Epithelial cell of proximal tubule (primary cell): Measurements from ENCODE around the gene UNC119B. TPM values are rescaled to one million over a fixed set of nuclear protein-coding genes. Genes with fewer than 3 reads are reported as not detected.

Source experiments
- DNase-seq: peaks from one replicate; pipeline ENCODE4 v3.0.0-alpha.2; 2011; ENCODE audit warnings: low read depth
- H3K4me3 ChIP-seq: 2 replicates; pipeline ENCODE4 v1.5.1; 2011; ENCODE audit warnings: low read depth, mild to moderate bottlenecking, low read length
- total RNA-seq: library from RNA; depleted of rRNA; stranded (reverse); fragments of >200 nt; gene quantifications from 2 replicates; pipeline ENCODE4 v1.2.3, GENCODE V29; 2015
- TF ChIP-seq, protein P1 (sequence below): conservative IDR thresholded peaks from 2 replicates; pipeline ENCODE4 v1.5.1; 2012; ENCODE audit warnings: low read depth, mild to moderate bottlenecking, low read length

Gene UNC119B
- total RNA-seq, 1 donor from 2014 or later, result 14.9 TPM

DNA sequence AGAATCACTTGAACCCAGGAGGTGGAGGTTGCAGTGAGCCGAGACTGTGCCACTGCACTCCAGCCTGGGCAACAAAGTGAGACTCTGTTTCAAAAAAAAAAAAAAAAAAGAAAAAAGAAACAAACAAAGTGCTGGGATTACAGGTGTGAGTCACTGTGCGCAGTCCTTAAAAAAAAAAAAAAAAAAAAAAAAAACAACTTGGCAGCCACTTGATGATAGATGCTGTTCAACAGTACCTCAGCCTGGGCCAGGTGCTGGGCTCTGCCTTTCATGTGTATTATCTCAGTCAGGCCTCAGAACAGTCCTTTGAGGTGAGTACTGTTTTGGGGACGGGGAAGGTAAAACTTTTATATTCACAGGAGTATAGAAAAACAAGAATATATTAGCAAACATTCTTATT, 24.9 kb downstream of the UNC119B start:
- DNase-seq, result no peak
- no peak overlapping the region for H3K4me3 ChIP-seq
- TF ChIP-seq, protein P1, sequence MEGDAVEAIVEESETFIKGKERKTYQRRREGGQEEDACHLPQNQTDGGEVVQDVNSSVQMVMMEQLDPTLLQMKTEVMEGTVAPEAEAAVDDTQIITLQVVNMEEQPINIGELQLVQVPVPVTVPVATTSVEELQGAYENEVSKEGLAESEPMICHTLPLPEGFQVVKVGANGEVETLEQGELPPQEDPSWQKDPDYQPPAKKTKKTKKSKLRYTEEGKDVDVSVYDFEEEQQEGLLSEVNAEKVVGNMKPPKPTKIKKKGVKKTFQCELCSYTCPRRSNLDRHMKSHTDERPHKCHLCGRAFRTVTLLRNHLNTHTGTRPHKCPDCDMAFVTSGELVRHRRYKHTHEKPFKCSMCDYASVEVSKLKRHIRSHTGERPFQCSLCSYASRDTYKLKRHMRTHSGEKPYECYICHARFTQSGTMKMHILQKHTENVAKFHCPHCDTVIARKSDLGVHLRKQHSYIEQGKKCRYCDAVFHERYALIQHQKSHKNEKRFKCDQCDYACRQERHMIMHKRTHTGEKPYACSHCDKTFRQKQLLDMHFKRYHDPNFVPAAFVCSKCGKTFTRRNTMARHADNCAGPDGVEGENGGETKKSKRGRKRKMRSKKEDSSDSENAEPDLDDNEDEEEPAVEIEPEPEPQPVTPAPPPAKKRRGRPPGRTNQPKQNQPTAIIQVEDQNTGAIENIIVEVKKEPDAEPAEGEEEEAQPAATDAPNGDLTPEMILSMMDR, result no peak

DNA sequence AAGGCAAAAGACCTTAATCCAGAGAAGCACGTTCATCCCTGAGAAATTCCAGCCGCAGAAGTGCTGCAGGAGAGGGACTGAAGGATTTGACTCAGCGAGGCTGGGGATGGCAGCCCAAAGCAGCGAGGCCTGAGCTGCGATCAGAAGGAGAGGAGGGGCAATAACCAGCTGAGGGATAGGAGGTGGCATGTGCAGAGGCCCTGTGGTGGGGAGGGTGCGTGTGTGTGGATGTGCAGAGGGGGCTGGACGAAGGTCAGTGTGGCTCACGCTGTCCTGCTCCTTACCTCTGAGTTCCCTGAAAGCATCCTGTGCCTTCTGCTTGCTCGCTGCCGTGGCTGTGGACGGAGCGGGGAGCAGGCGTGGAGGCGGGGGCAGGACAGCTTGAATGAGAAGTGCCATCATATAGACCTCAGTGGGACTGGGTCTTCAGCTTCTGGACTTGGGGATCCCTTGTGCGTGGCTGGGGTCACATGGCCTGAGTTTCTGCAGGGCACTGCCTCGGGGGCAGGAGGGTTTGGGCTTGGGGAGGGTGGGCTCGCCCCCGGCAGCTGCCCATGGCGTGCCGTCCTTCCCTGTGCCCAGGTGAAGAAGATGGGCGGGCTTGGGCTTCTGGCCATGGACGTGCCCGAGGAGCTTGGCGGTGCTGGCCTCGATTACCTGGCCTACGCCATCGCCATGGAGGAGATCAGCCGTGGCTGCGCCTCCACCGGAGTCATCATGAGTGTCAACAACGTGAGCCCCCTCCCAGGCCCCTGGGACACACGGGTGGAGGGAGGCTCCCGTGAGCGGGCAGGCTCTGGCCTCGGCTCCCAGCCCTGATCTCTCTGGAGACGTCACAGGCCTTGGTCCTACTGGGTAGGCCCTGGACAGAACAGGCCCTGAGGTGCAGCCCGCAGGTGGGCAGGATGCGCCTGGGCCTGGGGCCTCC, 26.4 kb downstream of the UNC119B start:
- H3K4me3 ChIP-seq, result no peak overlapping the region
- DNase-seq, result no peak
- TF ChIP-seq, protein P1, result no peak

DNA sequence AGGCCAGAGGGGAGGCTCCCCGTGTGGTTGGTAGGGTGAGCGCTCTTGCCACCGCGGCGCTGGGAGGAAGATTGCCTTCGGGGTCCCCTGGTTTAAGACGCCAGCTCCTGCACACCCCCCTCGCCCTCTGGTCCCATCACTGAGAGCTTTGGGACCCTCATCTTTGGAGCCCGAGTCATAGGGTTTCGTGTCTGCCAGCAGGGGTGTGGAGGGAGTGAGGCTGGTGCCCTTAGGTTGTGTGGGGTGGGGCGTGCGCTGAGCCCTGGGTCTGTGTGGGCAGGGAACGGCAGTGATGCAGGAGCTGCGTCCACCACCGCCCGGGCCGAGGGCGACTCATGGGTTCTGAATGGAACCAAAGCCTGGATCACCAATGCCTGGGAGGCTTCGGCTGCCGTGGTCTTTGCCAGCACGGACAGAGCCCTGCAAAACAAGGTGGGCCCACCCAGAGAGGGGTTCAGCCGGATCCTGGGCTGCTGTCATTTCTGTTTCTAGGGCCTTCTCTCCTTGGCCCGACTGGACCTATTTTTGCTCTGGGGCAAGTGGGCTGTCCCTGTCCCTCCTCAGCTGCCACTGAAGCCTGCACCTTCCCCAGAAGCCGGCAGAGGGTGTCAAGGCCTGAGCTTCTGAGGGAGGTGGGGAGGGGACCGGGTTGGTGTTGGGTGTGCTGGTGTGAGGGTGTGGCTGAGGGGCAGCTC, 27.4 kb downstream of the UNC119B start:
- DNase-seq, result no peak
- no peak overlapping the region for H3K4me3 ChIP-seq
- TF ChIP-seq, protein P1, result no peak

DNA sequence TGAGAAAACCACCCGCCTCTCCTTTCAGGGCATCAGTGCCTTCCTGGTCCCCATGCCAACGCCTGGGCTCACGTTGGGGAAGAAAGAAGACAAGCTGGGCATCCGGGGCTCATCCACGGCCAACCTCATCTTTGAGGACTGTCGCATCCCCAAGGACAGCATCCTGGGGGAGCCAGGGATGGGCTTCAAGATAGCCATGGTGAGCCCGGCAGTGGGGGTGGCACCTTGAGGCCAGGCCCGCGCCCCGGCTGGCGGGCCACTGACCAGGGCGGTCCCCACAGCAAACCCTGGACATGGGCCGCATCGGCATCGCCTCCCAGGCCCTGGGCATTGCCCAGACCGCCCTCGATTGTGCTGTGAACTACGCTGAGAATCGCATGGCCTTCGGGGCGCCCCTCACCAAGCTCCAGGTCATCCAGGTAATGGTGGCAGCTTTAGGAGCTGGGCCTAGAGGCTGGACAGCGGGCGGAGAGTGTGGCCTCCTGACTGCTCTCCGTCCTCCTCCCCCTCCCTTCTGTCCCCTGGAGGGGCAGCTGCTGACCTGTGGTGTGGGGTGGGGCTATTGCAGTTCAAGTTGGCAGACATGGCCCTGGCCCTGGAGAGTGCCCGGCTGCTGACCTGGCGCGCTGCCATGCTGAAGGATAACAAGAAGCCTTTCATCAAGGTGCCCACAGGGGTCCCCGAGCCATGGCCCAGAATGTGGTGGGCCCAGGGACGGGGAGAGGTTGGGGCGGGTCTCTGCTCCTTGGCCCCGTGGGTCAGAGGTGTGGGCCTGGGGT, 28.2 kb downstream of the UNC119B start:
- DNase-seq, result no peak
- H3K4me3 ChIP-seq, result no peak overlapping the region
- TF ChIP-seq, protein P1, result no peak

DNA sequence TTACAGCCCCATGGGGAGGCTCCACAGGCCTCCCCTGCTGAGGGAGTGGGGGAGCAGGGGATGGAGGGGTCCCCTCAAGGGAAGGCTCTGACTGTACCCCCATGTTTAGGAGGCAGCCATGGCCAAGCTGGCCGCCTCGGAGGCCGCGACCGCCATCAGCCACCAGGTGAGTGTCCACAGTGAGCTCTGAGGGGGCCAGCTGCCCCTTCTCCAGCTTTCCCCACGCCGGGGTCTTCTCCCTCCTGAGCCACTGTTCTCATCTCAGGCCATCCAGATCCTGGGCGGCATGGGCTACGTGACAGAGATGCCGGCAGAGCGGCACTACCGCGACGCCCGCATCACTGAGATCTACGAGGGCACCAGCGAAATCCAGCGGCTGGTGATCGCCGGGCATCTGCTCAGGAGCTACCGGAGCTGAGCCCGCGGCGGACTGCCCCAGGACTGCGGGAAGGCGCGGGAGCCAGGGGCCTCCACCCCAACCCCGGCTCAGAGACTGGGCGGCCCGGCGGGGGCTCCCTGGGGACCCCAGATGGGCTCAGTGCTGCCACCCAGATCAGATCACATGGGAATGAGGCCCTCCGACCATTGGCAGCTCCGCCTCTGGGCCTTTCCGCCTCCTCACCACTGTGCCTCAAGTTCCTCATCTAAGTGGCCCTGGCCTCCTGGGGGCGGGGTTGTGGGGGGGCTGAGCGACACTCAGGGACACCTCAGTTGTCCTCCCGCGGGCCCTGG, 28.9 kb downstream of the UNC119B start:
- no peak for DNase-seq
- TF ChIP-seq, protein P1, result no peak

More for the DNA sequence above, 28.9 kb downstream of the UNC119B start:
- no peak overlapping the region for H3K4me3 ChIP-seq
